Neural progenitor cell (in vitro differentiated cells): ENCODE measurements around the gene YPEL4.

ENCODE experiments used
- EZH2 ChIP-seq: fragments of 200-600 bp; sonication (generic); IDR thresholded peaks from 2 replicates; pipeline ENCODE4 v1.6.1; 2017; ENCODE audit warnings: antibody characterized with exemption, mild to moderate bottlenecking, moderate library complexity
- TF ChIP-seq, protein P1 (sequence below): fragments of 200-600 bp; sonication (generic); IDR thresholded peaks from 2 replicates; pipeline ENCODE4 v1.5.1; 2017; ENCODE audit warnings: antibody characterized with exemption, mild to moderate bottlenecking

DNA sequence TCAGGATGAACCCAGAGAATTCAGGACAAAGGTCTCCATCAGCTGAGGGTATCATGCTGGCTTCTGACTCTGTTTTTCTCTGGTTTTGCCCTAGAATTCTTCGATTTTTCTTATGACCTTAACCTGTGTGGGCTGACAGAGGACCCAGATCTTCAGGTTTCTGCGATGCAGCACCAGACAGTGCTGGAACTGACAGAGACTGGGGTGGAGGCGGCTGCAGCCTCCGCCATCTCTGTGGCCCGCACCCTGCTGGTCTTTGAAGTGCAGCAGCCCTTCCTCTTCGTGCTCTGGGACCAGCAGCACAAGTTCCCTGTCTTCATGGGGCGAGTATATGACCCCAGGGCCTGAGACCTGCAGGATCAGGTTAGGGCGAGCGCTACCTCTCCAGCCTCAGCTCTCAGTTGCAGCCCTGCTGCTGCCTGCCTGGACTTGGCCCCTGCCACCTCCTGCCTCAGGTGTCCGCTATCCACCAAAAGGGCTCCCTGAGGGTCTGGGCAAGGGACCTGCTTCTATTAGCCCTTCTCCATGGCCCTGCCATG is 35.4 kb downstream of the YPEL4 start:
- TF ChIP-seq, protein P1, sequence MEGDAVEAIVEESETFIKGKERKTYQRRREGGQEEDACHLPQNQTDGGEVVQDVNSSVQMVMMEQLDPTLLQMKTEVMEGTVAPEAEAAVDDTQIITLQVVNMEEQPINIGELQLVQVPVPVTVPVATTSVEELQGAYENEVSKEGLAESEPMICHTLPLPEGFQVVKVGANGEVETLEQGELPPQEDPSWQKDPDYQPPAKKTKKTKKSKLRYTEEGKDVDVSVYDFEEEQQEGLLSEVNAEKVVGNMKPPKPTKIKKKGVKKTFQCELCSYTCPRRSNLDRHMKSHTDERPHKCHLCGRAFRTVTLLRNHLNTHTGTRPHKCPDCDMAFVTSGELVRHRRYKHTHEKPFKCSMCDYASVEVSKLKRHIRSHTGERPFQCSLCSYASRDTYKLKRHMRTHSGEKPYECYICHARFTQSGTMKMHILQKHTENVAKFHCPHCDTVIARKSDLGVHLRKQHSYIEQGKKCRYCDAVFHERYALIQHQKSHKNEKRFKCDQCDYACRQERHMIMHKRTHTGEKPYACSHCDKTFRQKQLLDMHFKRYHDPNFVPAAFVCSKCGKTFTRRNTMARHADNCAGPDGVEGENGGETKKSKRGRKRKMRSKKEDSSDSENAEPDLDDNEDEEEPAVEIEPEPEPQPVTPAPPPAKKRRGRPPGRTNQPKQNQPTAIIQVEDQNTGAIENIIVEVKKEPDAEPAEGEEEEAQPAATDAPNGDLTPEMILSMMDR = no peak
- no peak for TF ChIP-seq EZH2
